ENCODE measurements around the gene ERN2. TPM values are rescaled to one million over a fixed set of nuclear protein-coding genes. Genes with fewer than 3 reads are reported as not detected.

The ERN2 gene
- total and polyA plus RNA-seq, 2 of the 4 experiments (the other 2 are of a cell fraction), result 0.39 to 0.54 TPM

DNA sequence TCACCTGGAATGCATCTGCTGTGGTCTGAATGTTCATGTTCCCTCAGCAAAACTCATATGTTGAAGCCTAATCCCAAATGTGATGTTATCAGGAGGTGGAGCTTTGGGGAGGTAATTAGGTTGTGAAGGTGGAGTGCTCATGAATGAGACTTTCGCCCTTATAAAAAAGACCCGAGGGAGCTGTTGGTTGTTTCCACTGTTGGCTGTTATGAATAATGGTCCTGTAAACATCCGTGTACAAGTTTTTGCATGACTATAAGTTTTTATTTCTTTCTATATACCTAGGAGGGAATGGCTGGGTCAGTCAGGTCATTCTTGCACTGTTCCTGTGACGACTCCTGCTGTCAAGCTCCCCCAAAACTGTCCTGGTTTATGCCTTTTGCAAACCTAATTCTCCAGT lies 32.2 kb upstream of the ERN2 start:
- Histone ChIP-seq H2AK5ac (ENCODE audit: low read depth, low read length) (no peak overlapping the region), H3K4me2 (ENCODE audit: low read depth, low read length) (no peak overlapping the region), H2AK9ac (replicated peaks; ENCODE audit: low read depth, low read length, poor library complexity) (no peak overlapping the region), H3K27me3 (ENCODE audit: control insufficient read depth, insufficient read depth, low read length) (no peaks in the 10 kb centered on the region; the same call in 1 of the 2 replicates), H3K18ac (ENCODE audit: low read depth, low read length) (no peak overlapping the region), H3K9ac (ENCODE audit: low read depth, low read length) (no peak overlapping the region), H4K8ac (ENCODE audit: low read depth in 2 of 2, low read length in 2 of 2) (no peak overlapping the region), H3K4me1 (ENCODE audit: control insufficient read depth, insufficient read depth, low read length) (no peaks in the 10 kb centered on the region), H3K9me1 (ENCODE audit: insufficient read depth, low read length) (no peaks in the 10 kb centered on the region), H2BK20ac (ENCODE audit: low read depth, low read length) (no peak overlapping the region), H3K4ac (ENCODE audit: low read depth, low read length) (no peak overlapping the region), H4K20me1 (ENCODE audit: insufficient read depth, low read length) (no peaks in the 10 kb centered on the region), H2BK120ac (ENCODE audit: low read depth, low read length) (no peak overlapping the region), H2AFZ (replicated peaks; ENCODE audit: low read length, poor library complexity) (no peak overlapping the region), H3K14ac (replicated peaks; ENCODE audit: low read depth, low read length) (no peak overlapping the region), H3K9me3 (ENCODE audit: control insufficient read depth, insufficient read depth, low read length) (no peaks in the 10 kb centered on the region), H4K91ac (ENCODE audit: insufficient read depth, low read depth, low read length) (no peak overlapping the region), H3K23ac (ENCODE audit: low read depth, low read length) (no peak overlapping the region), H3K4me3 (ENCODE audit: insufficient read depth, low read depth, low read length) (no peak overlapping the region), H4K5ac (ENCODE audit: low read depth, low read length) (no peak overlapping the region), H3K36me3 (ENCODE audit: control insufficient read depth, insufficient read depth, low read length) (no peaks in the 10 kb centered on the region), H3K79me1 (ENCODE audit: low read depth in 1 of 2, low read length in 2 of 2) (no peaks in the 10 kb centered on the region), H3K56ac (ENCODE audit: extremely low read depth, insufficient read depth, low read length) (no peak overlapping the region), H3K27ac (ENCODE audit: insufficient read depth, low read length) (no peak overlapping the region), H2BK15ac (ENCODE audit: low read depth, low read length) (no peak overlapping the region), H2BK5ac (ENCODE audit: low read depth, low read length, poor library complexity, severe bottlenecking) (no peak overlapping the region)
- CTCF ChIA-PET, result no interaction called here
- intact Hi-C loops (cut with micrococcal nuclease), result no loop called here
- POLR2A ChIA-PET (ENCODE audit: unreplicated experiment), result no interaction called here
- BruUV-seq (replicated peaks), result no TSS peak
- TF ChIP-seq FOS (IDR thresholded peaks at IDR 0.05; ENCODE audit: low read depth, low read length), result no peak
- TF ChIP-seq BHLHE40 (IDR thresholded peaks at IDR 0.05; ENCODE audit: low read depth, low read length), result no peak
- no peak for TF ChIP-seq CEBPB (IDR thresholded peaks at IDR 0.05; ENCODE audit: low read depth, low read length)
- TF ChIP-seq ELK1 (IDR thresholded peaks at IDR 0.05; ENCODE audit: borderline replicate concordance, low read depth, low read length), result no peak
- TF ChIP-seq CHD1 (IDR thresholded peaks at IDR 0.05; ENCODE audit: low read depth, low read length), result no peak
- TF ChIP-seq MXI1 (IDR thresholded peaks at IDR 0.05; ENCODE audit: borderline replicate concordance, low read depth, low read length), result no peak
- no peak for TF ChIP-seq SMC3 (IDR thresholded peaks at IDR 0.05; ENCODE audit: low read depth, low read length)
- TF ChIP-seq, protein P1, sequence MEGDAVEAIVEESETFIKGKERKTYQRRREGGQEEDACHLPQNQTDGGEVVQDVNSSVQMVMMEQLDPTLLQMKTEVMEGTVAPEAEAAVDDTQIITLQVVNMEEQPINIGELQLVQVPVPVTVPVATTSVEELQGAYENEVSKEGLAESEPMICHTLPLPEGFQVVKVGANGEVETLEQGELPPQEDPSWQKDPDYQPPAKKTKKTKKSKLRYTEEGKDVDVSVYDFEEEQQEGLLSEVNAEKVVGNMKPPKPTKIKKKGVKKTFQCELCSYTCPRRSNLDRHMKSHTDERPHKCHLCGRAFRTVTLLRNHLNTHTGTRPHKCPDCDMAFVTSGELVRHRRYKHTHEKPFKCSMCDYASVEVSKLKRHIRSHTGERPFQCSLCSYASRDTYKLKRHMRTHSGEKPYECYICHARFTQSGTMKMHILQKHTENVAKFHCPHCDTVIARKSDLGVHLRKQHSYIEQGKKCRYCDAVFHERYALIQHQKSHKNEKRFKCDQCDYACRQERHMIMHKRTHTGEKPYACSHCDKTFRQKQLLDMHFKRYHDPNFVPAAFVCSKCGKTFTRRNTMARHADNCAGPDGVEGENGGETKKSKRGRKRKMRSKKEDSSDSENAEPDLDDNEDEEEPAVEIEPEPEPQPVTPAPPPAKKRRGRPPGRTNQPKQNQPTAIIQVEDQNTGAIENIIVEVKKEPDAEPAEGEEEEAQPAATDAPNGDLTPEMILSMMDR (conservative IDR thresholded peaks at IDR 0.05; ENCODE audit: low read depth, low read length), result no peak
- no peak for TF ChIP-seq RAD21 (IDR thresholded peaks at IDR 0.05; ENCODE audit: low read length)
- DNase-seq (no peak), ATAC-seq (ENCODE audit: low read depth) (no peak)
- in situ Hi-C loops (cut with MboI; ENCODE audit: low sequenced_read_pairs), result no loop called here
- dilution Hi-C loops (cut with HindIII; ENCODE audit: low sequenced_read_pairs, unreplicated experiment), result no loop called here
- WGBS, 2 experiments (ENCODE audit: extremely low coverage in 2 of 2, insufficient read length in 1 of 2), result no CpG with 5 or more reads among the region's 4 CpGs
